ENCODE measurements around the gene IDE.
A peak's percentile ranks its signal among the peaks of the same experiment; 100 is the strongest.

The IDE gene

DNA sequence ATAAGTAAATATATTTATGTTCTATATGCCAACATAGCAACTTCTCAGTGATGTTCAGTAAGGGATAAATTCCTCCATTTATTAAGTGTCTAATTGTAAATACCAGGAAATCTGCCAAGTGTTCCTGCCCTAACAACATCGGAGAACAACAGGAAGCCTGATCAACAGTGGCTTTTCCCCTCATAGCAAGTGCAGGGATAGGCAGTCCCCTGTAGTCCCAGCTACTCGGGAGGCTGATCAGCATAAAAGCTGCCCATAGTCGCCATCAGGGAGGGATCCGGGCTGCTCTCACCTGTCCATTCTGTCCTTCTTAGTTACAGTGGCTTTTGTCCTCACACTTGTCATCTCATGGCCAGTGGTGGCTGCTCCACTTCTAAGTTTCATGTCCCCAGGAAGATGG, 141.3 kb downstream of the IDE start:
- TF ChIP-seq, protein P1, sequence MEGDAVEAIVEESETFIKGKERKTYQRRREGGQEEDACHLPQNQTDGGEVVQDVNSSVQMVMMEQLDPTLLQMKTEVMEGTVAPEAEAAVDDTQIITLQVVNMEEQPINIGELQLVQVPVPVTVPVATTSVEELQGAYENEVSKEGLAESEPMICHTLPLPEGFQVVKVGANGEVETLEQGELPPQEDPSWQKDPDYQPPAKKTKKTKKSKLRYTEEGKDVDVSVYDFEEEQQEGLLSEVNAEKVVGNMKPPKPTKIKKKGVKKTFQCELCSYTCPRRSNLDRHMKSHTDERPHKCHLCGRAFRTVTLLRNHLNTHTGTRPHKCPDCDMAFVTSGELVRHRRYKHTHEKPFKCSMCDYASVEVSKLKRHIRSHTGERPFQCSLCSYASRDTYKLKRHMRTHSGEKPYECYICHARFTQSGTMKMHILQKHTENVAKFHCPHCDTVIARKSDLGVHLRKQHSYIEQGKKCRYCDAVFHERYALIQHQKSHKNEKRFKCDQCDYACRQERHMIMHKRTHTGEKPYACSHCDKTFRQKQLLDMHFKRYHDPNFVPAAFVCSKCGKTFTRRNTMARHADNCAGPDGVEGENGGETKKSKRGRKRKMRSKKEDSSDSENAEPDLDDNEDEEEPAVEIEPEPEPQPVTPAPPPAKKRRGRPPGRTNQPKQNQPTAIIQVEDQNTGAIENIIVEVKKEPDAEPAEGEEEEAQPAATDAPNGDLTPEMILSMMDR (IDR thresholded peaks at IDR 0.05; ENCODE audit: insufficient read depth, low read depth, low read length, missing control alignments), result no peak
- H3K4me3 ChIP-seq (ENCODE audit: low read length), result no peak overlapping the region
- no peak for DNase-seq (ENCODE audit: low read depth)

DNA sequence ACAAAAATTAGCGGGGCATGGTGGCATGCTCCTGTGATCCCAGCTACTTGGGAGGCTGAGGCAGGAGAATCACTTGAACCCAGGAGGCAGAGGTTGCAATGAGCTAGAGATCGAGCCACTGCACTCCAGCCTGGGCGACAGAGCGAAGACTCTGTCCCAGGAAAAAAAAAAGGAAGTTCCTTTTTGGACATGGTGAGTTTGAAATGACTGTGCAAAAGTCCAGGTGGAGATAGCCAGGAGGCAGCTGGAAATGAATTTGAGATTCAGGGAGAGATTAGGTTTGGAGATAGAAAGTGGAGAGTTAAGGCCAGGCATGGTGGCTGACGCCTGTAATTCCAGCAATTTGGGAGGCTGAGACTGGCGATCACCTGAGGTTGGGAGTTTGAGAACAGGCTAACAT, 143.8 kb downstream of the IDE start:
- TF ChIP-seq, protein P1 (IDR thresholded peaks at IDR 0.05; ENCODE audit: insufficient read depth, low read depth, low read length, missing control alignments), result no peak
- no peak overlapping the region for H3K4me3 ChIP-seq (ENCODE audit: low read length)
- no peak for DNase-seq (ENCODE audit: low read depth)

DNA sequence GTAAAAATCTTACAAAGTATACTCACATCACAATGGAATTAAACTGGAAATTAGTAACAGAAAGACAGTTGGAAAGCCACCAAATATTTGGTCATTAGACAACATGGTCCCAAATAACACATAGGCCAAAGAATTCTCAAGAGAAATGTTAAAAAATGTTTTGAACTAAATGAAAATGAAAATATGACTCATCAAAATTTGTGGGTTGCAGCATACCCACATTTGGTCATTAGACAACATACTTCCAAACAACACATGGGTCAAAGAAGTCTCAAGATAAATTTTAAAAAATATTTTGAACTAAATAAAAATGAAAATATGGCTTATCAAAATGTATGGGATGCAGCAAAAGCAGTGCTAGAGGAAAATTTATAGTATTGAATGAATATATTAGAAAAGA, 152.3 kb downstream of the IDE start:
- TF ChIP-seq, protein P1 (IDR thresholded peaks at IDR 0.05; ENCODE audit: insufficient read depth, low read depth, low read length, missing control alignments), result no peak
- no peak overlapping the region for H3K4me3 ChIP-seq (ENCODE audit: low read length)
- DNase-seq (ENCODE audit: low read depth), result no peak

DNA sequence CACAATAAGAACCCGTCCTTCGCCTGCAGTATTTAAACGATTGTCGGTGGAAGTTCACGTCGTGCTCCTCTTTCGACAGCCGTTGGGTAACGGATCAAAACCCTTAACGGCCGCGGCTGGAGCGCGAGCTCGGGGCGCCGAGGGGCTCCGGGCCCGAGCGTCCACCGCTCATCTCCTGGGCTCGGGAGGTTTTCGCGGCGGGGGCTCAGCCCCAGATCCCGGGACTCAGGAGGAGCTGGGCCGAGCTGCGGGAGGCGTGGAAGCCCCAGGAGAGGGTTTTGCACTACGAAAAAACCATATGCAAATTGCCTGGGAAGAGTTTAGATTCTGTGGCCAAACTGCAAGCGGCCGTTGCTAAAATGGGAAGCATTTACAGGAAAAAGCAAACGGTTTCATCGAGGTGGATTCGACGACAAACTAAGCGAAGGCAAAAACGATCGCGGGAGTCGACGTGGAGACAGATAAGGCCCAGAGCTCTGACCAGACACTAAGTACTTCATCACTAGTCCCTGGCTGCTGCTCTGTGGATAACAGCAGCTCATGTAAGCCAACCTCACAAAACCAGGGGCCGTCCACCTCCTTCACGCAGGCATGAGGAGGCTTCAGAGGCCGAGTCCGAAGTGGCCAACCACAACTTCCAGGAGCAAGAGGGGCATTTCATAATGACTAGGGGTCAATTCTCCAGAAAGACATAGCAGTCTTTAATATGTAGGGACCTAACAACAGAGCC, 153.2 kb downstream of the IDE start:
- TF ChIP-seq, protein P1 (IDR thresholded peaks at IDR 0.05; ENCODE audit: insufficient read depth, low read depth, low read length, missing control alignments), result no peak
- no peak overlapping the region for H3K4me3 ChIP-seq (ENCODE audit: low read length)
- DNase-seq (ENCODE audit: low read depth), result no peak

DNA sequence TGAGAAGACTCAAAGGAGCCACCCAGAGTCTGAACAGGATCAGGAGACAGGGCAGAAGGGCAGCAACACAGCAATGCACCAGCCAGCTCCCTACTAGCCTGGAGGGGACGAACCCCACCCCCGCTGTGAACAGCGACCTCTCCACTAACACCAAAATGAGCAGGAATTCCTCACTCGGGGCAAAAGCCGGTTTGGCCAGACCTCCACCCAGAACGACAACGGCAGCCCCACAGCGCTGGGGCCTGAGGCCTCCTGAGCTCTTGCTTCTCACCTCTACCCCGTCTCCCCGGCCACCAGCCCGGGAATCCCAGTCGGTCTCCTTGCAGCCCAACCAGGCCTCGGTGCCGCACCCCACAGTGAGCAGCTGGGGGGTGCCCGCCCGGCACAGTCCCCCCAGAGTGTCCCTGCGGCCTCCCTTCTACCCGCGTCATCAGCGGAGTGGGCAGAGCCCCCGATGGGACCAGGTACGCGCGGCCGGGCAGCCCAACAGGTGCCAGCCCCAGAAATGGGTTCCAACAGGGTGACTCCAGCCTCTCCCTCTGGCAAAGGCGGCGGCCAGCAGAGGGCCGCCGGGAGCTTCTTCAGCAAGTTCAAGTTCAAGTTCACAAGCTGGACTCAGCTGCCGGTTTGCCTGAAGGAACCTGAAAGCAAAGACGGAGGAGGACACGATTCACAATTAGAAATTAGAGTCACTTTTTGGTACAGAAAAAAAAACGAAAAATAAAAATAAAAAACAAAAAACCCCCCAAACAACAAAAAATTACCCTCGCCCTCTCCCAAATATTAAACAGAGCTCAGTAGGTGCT, 153.9 kb downstream of the IDE start:
- TF ChIP-seq, protein P1 (IDR thresholded peaks at IDR 0.05; ENCODE audit: insufficient read depth, low read depth, low read length, missing control alignments), result peak; percentile 31
- peak; percentile 29 for DNase-seq (ENCODE audit: low read depth)
- no peak overlapping the region for H3K4me3 ChIP-seq (ENCODE audit: low read length)

DNA sequence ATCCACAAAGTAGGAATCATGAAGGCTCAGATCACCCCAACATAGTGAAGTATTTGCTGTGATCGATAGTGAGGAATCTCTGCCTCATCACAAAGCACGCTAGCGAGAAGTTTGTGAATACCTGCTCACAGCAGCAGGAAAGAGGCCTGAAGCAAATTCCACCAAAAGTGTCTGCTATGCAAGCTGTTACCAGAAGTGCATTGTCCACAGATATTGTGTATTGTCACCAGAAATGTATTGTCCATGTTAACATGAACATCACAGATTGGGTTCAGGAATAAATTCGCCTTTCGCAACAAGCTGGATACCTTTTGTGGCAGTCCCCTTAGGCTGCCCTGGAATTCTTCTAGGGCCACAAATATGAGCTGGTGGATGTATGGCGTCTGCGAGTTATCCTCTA, 155.0 kb downstream of the IDE start:
- TF ChIP-seq, protein P1 (IDR thresholded peaks at IDR 0.05; ENCODE audit: insufficient read depth, low read depth, low read length, missing control alignments), result no peak
- DNase-seq (ENCODE audit: low read depth), result no peak
- no peak overlapping the region for H3K4me3 ChIP-seq (ENCODE audit: low read length)

All from epithelial cell of esophagus (primary cell).